Esophagus squamous epithelium (tissue), 4 donors: Measurements from ENCODE around the gene CEP120.

Experiments used
- POLR2A ChIP-seq, 4 donors: fragments of 450-650 bp; IDR thresholded peaks; one replicate each; pipeline ENCODE4 v1.6.1; 2017; ENCODE audit warnings: antibody characterized with exemption in 4 of 4, mild to moderate bottlenecking in 4 of 4, moderate library complexity in 3 of 4
- TF ChIP-seq, protein P1 (sequence below), 6 experiments: fragments of 450-650 bp in 4 of 6; fragments of 200-600 bp in 2 of 6; sonication (generic) in 2 of 6; IDR thresholded peaks; one replicate each; pipeline ENCODE4 v1.5.1; 2016 to 2019; ENCODE audit warnings: antibody characterized with exemption in 6 of 6, mild to moderate bottlenecking in 4 of 6, moderate library complexity in 4 of 6

DNA sequence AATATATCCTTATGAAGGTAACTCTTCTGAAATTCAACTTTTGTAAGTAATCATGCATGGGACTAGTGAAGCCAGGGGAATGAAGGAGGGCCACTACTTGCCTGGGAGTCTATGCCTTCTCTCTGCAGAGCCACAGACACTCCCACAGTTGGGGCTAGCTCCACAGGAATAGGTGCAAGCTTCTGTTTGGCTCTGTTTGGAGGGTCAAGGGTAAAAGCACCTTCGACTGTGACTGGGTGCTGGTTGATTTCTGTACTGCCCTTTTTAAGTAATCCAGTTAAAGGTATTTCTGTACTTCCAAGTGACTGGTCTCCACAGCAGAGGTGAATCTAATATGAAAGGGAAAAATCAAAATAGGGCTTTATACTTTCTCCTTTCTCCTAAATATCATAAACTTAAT, 32.2 kb downstream of the CEP120 start:
- TF ChIP-seq, protein P1, sequence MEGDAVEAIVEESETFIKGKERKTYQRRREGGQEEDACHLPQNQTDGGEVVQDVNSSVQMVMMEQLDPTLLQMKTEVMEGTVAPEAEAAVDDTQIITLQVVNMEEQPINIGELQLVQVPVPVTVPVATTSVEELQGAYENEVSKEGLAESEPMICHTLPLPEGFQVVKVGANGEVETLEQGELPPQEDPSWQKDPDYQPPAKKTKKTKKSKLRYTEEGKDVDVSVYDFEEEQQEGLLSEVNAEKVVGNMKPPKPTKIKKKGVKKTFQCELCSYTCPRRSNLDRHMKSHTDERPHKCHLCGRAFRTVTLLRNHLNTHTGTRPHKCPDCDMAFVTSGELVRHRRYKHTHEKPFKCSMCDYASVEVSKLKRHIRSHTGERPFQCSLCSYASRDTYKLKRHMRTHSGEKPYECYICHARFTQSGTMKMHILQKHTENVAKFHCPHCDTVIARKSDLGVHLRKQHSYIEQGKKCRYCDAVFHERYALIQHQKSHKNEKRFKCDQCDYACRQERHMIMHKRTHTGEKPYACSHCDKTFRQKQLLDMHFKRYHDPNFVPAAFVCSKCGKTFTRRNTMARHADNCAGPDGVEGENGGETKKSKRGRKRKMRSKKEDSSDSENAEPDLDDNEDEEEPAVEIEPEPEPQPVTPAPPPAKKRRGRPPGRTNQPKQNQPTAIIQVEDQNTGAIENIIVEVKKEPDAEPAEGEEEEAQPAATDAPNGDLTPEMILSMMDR (IDR thresholded peaks at IDR 0.05) = no peak
- TF ChIP-seq POLR2A (IDR thresholded peaks at IDR 0.05) = no peak
